Measurements from ENCODE around the gene SCCPDH. TPM values are rescaled to one million over a fixed set of nuclear protein-coding genes. Genes with fewer than 3 reads are reported as not detected.

The SCCPDH gene
- total and polyA plus RNA-seq, 2 experiments from 2014 or later, result 44.2 to 44.8 TPM

- peaks cover 13% of the 10 kb centered on the region for H3K4me1 ChIP-seq (ENCODE audit: insufficient read depth)
- no peak overlapping the region for H3K4me3 ChIP-seq
- no peak for DNase-seq (ENCODE audit: low spot score)
- no peak overlapping the region for H2AFZ ChIP-seq
- no peaks in the 10 kb centered on the region for H3K9me2 ChIP-seq (replicated peaks; ENCODE audit: insufficient read depth)
- TF ChIP-seq EZH2 (IDR thresholded peaks at IDR 0.05; ENCODE audit: borderline replicate concordance) (no peak), EZH2phosphoT487 (IDR thresholded peaks at IDR 0.05; ENCODE audit: low read depth, severe bottlenecking, unreplicated experiment) (no peak)
- TF ChIP-seq, protein P1, sequence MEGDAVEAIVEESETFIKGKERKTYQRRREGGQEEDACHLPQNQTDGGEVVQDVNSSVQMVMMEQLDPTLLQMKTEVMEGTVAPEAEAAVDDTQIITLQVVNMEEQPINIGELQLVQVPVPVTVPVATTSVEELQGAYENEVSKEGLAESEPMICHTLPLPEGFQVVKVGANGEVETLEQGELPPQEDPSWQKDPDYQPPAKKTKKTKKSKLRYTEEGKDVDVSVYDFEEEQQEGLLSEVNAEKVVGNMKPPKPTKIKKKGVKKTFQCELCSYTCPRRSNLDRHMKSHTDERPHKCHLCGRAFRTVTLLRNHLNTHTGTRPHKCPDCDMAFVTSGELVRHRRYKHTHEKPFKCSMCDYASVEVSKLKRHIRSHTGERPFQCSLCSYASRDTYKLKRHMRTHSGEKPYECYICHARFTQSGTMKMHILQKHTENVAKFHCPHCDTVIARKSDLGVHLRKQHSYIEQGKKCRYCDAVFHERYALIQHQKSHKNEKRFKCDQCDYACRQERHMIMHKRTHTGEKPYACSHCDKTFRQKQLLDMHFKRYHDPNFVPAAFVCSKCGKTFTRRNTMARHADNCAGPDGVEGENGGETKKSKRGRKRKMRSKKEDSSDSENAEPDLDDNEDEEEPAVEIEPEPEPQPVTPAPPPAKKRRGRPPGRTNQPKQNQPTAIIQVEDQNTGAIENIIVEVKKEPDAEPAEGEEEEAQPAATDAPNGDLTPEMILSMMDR (IDR thresholded peaks at IDR 0.05; ENCODE audit: poor library complexity), result no peak
- no peaks in the 10 kb centered on the region for H3K36me3 ChIP-seq (replicated peaks; ENCODE audit: insufficient read depth, low read depth)
- no peak overlapping the region for H3K27ac ChIP-seq
- H4K20me1 ChIP-seq (ENCODE audit: insufficient read depth, poor library complexity, severe bottlenecking), result no peaks in the 10 kb centered on the region
- no peaks in the 10 kb centered on the region for H3K79me2 ChIP-seq
- H3K9me3 ChIP-seq (ENCODE audit: low read depth), result no peaks in the 10 kb centered on the region
- no peaks in the 10 kb centered on the region for H3K27me3 ChIP-seq
- WGBS (ENCODE audit: low lambda C conversion rate, missing lambda C conversion rate), result 86% methylated on average over 7 of the region's 8 CpGs
- H3K4me2 ChIP-seq, result no peak overlapping the region
These were observed 72.9 kb downstream of the SCCPDH start for GRCh38 chr1:246797157-246797556.

GRCh38 chr1:246797597-246797996 is 73.4 kb downstream of the SCCPDH start:
- 86% methylated on average over 11 of the region's 11 CpGs for WGBS (ENCODE audit: low lambda C conversion rate, missing lambda C conversion rate)
- DNase-seq (ENCODE audit: low spot score), result no peak
- TF ChIP-seq EZH2phosphoT487 (IDR thresholded peaks at IDR 0.05; ENCODE audit: low read depth, severe bottlenecking, unreplicated experiment) (no peak), EZH2 (IDR thresholded peaks at IDR 0.05; ENCODE audit: borderline replicate concordance) (no peak)
- TF ChIP-seq, protein P1 (IDR thresholded peaks at IDR 0.05; ENCODE audit: poor library complexity), result no peak
- H4K20me1 ChIP-seq (ENCODE audit: insufficient read depth, poor library complexity, severe bottlenecking), result no peaks in the 10 kb centered on the region
- H3K9me3 ChIP-seq (ENCODE audit: low read depth), result no peaks in the 10 kb centered on the region
- no peaks in the 10 kb centered on the region for H3K27me3 ChIP-seq
- no peak overlapping the region for H2AFZ ChIP-seq
- no peak overlapping the region for H3K4me3 ChIP-seq
- no peak overlapping the region for H3K4me2 ChIP-seq
- no peaks in the 10 kb centered on the region for H3K36me3 ChIP-seq (replicated peaks; ENCODE audit: insufficient read depth, low read depth)
- no peaks in the 10 kb centered on the region for H3K79me2 ChIP-seq
- peaks cover 18% of the 10 kb centered on the region for H3K4me1 ChIP-seq (ENCODE audit: insufficient read depth)
- no peaks in the 10 kb centered on the region for H3K9me2 ChIP-seq (replicated peaks; ENCODE audit: insufficient read depth)
- H3K27ac ChIP-seq, result no peak overlapping the region

DNA sequence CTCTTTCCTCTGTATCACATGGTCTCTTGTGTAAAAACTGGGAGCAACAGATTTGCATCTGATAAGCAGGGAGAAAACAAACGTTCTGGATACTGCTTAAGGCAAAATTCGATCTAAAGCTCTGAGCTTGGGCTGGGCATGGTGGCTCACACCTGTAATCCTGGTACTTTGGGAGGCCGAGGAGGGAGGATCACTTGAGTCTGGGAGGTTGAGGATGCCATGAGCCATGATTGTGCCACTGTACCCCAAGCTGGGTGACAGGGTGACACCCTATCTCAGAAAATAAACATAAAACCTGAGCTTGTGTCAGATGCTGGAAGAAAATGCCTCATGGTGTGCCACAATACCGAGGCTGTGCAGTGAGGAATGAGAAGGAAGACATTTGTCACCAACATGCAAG is 73.9 kb downstream of the SCCPDH start:
- no peak for TF ChIP-seq EZH2phosphoT487 (IDR thresholded peaks at IDR 0.05; ENCODE audit: low read depth, severe bottlenecking, unreplicated experiment)
- TF ChIP-seq, protein P1 (IDR thresholded peaks at IDR 0.05; ENCODE audit: poor library complexity), result no peak
- TF ChIP-seq EZH2 (IDR thresholded peaks at IDR 0.05; ENCODE audit: borderline replicate concordance), result no peak
- no peak overlapping the region for H2AFZ ChIP-seq
- no peaks in the 10 kb centered on the region for H4K20me1 ChIP-seq (ENCODE audit: insufficient read depth, poor library complexity, severe bottlenecking)
- H3K9me2 ChIP-seq (replicated peaks; ENCODE audit: insufficient read depth), result no peaks in the 10 kb centered on the region
- DNase-seq (ENCODE audit: low spot score), result no peak
- 65% methylated on average over 4 of the region's 4 CpGs for WGBS (ENCODE audit: low lambda C conversion rate, missing lambda C conversion rate)
- H3K9me3 ChIP-seq (ENCODE audit: low read depth), result no peaks in the 10 kb centered on the region
- no peak overlapping the region for H3K4me3 ChIP-seq
- H3K27me3 ChIP-seq, result no peaks in the 10 kb centered on the region
- no peaks in the 10 kb centered on the region for H3K79me2 ChIP-seq
- no peak overlapping the region for H3K27ac ChIP-seq
- no peaks in the 10 kb centered on the region for H3K36me3 ChIP-seq (replicated peaks; ENCODE audit: insufficient read depth, low read depth)
- H3K4me2 ChIP-seq, result no peak overlapping the region
- peaks cover 18% of the 10 kb centered on the region for H3K4me1 ChIP-seq (ENCODE audit: insufficient read depth)

Measured in hepatocyte (in vitro differentiated cells).